ENCODE measurements around the gene RILPL1.
"Not testable (repeated sequence)": the region's sequence is repeated elsewhere in the genome, so short reads cannot be mapped to it uniquely, and the experiment has no call there.

RILPL1 gene

GRCh38 chr12:123457980-123458779, 75.3 kb downstream of the RILPL1 start, which contains the start of gene SNRNP35:
SNRNP35 (plus strand) TSS chr12:123458139; CDS start chr12:123465541, 7,402 bp downstream.
- DNase-seq, result peak; percentile 34

- no peak for DNase-seq
These were observed 80.4 kb downstream of the RILPL1 start for GRCh38 chr12:123453165-123453564.

GRCh38 chr12:123452276-123452550, 81.3 kb downstream of the RILPL1 start:
- not testable (repeated sequence) for DNase-seq

GRCh38 chr12:123450636-123451035, 82.9 kb downstream of the RILPL1 start:
- no peak for DNase-seq

- no peak for DNase-seq
These were observed 83.7 kb downstream of the RILPL1 start for GRCh38 chr12:123449856-123450255.

GRCh38 chr12:123449249-123449733, 84.2 kb downstream of the RILPL1 start:
- no peak for DNase-seq

- no peak for DNase-seq
These were observed 87.2 kb downstream of the RILPL1 start for GRCh38 chr12:123446333-123446713.

GRCh38 chr12:123445388-123446332, 87.9 kb downstream of the RILPL1 start:
- DNase-seq, result no peak

GRCh38 chr12:123444092-123445026, 89.2 kb downstream of the RILPL1 start:
- no peak for DNase-seq

GRCh38 chr12:123442774-123443173, 90.7 kb downstream of the RILPL1 start:
- DNase-seq, result no peak

- no peak for DNase-seq
These were observed 91.9 kb downstream of the RILPL1 start for GRCh38 chr12:123441523-123442164.

- DNase-seq, result peak; percentile 46
These were observed 97.2 kb downstream of the RILPL1 start, which contains the start of gene RILPL2 for GRCh38 chr12:123436017-123436964. RILPL2 (minus strand) TSS chr12:123436684; CDS start chr12:123436420, 264 bp downstream.

- no peak for DNase-seq
These were observed 97.9 kb downstream of the RILPL1 start for GRCh38 chr12:123435636-123436016.

GRCh38 chr12:123433615-123434014, 99.9 kb downstream of the RILPL1 start:
- no peak for DNase-seq

- not testable (repeated sequence) for DNase-seq
These were observed 101.3 kb downstream of the RILPL1 start for GRCh38 chr12:123431951-123432817.

GRCh38 chr12:123429101-123429500, 104.4 kb downstream of the RILPL1 start:
- not testable (repeated sequence) for DNase-seq

- no peak for DNase-seq
These were observed 104.9 kb downstream of the RILPL1 start for GRCh38 chr12:123428591-123428990.

GRCh38 chr12:123427036-123427769, 106.3 kb downstream of the RILPL1 start:
- DNase-seq, result no peak

GRCh38 chr12:123421314-123421713, 112.2 kb downstream of the RILPL1 start:
- DNase-seq, result no peak
